ENCODE results near the gene KNDC1. TPM values are rescaled to one million over a fixed set of nuclear protein-coding genes. Genes with fewer than 3 reads are reported as not detected.

KNDC1 gene
- total and polyA plus RNA-seq, 10 of the 15 experiments (the other 5 are each of a cell fraction or from before 2014, with no cell fraction given) = 0.03 to 0.11 (median 0.05) TPM; not detected in 7

- Histone ChIP-seq H3K4me1 (ENCODE audit: control insufficient read depth, insufficient read depth, low read length) (no peaks in the 10 kb centered on the region), H3K27ac (ENCODE audit: control insufficient read depth, insufficient read depth) (no peak overlapping the region), H4K20me1 (ENCODE audit: control insufficient read depth, insufficient read depth) (no peaks in the 10 kb centered on the region), H3K27me3 (replicated peaks in 1 of 2; ENCODE audit: control insufficient read depth in 2 of 2, insufficient read depth in 2 of 2, low read length in 1 of 2) (no peaks in the 10 kb centered on the region), H3K9ac (ENCODE audit: control insufficient read depth, insufficient read depth, low read length) (no peak overlapping the region), H3K4me2 (ENCODE audit: control insufficient read depth, insufficient read depth) (no peak overlapping the region), H3K36me3 (ENCODE audit: control insufficient read depth in 2 of 2, insufficient read depth in 2 of 2, low read length in 1 of 2) (no peaks in the 10 kb centered on the region), H3K79me2 (ENCODE audit: control insufficient read depth, insufficient read depth, low read length) (no peaks in the 10 kb centered on the region), H3K4me3 (no peak overlapping the region), H3K9me3 (replicated peaks; ENCODE audit: control insufficient read depth, insufficient read depth, low read length) (no peaks in the 10 kb centered on the region), H2AFZ (ENCODE audit: control insufficient read depth, low read depth, low read length) (no peak overlapping the region)
- no peak for TF ChIP-seq EED (IDR thresholded peaks at IDR 0.05; ENCODE audit: low read depth)
- TF ChIP-seq SMC3 (IDR thresholded peaks at IDR 0.05; ENCODE audit: borderline replicate concordance, low read length) = no peak
- TF ChIP-seq SIX5 (IDR thresholded peaks at IDR 0.05; ENCODE audit: low read depth, low read length, severe bottlenecking) = no peak
- TF ChIP-seq PAX5 (IDR thresholded peaks at IDR 0.05; ENCODE audit: borderline replicate concordance, low read depth, low read length) = no peak
- TF ChIP-seq TCF3 (IDR thresholded peaks at IDR 0.05; ENCODE audit: borderline replicate concordance, insufficient read depth, low read depth, low read length) = no peak
- no peak for TF ChIP-seq PKNOX1 (IDR thresholded peaks at IDR 0.05)
- TF ChIP-seq NR2F1 (conservative IDR thresholded peaks at IDR 0.05) = no peak
- no peak for TF ChIP-seq GABPA (IDR thresholded peaks at IDR 0.05; ENCODE audit: low read depth)
- TF ChIP-seq IKZF2 (IDR thresholded peaks at IDR 0.05) = no peak
- no peak for ATAC-seq
- FAIRE-seq = no peak
- ChIA-PET SMC1A (ENCODE audit: uncharacterized antibody, unreplicated experiment) (no interaction called here), RAD21 (ENCODE audit: unreplicated experiment) (no interaction called here), POLR2A (no interaction called here), CTCF (no interaction called here)
- WGBS (ENCODE audit: insufficient coverage, insufficient replicate concordance, low lambda C conversion rate, missing lambda C conversion rate) = 36% methylated on average over 4 of the region's 4 CpGs
- in situ Hi-C loops (cut with MboI) = no loop called here
- no TSS peak for BruUV-seq (replicated peaks)
- DNase-seq (ENCODE audit: low read depth, low spot score) = no peak
- intact Hi-C loops (cut with micrococcal nuclease; ENCODE audit: unreplicated experiment) = no loop called here
Measured at GRCh38 chr10:133154411-133154810, 5.6 kb upstream of the KNDC1 start.
